ENCODE measurements around the gene DHRS12. TPM values are rescaled to one million over a fixed set of nuclear protein-coding genes. Genes with fewer than 3 reads are reported as not detected.

Gene DHRS12
- total and polyA plus RNA-seq, 3 donors from 2014 or later, result 11.4 to 16.8 (median 15.9) TPM

DNA sequence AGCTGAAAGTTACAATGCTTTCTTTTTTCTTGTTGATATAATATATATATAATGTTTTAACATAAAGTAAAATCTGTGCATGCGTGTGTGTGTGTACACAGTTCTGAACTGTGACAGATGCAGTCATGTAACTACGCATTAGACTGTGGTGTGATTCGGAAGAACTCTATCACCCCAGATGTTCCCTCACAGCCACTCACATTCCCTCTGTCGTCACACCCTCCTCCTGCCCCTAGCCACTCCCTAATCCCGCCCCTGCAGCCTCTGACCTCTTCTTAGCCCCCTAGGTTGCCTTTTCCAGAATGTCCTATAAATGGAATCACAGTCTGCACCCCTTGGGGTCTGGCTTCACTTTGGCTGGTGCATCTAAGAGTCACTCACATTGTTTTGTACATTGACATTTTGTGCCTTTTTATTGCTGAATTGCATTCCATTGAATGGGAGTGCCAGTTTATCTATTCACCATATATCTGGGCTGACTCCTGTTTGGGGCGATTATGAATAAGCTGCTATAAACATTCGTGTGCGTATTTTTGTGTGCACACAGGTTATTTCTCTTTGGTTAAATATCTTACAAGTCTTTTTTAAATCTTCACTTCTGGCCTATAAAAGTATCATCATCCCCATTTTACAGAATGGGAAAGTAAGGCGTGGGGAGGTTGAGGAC lies 20.4 kb downstream of the DHRS12 start:
- Histone ChIP-seq H3K4me1 (peaks cover 14% of the 10 kb centered on the region), H3K36me3 (ENCODE audit: low read depth, missing control alignments) (no peaks in the 10 kb centered on the region), H3K9me3 (no peaks in the 10 kb centered on the region), H3K27me3 (no peaks in the 10 kb centered on the region), H3K27ac (no peak overlapping the region), H3K4me3 (no peak overlapping the region)
- no peak for DNase-seq
- 92% methylated on average over 9 of the region's 9 CpGs for WGBS, 2 donors
- intact Hi-C loops (cut with DNase I; ENCODE audit: low total_unique reads), result no loop called here
- TF ChIP-seq, protein P1, sequence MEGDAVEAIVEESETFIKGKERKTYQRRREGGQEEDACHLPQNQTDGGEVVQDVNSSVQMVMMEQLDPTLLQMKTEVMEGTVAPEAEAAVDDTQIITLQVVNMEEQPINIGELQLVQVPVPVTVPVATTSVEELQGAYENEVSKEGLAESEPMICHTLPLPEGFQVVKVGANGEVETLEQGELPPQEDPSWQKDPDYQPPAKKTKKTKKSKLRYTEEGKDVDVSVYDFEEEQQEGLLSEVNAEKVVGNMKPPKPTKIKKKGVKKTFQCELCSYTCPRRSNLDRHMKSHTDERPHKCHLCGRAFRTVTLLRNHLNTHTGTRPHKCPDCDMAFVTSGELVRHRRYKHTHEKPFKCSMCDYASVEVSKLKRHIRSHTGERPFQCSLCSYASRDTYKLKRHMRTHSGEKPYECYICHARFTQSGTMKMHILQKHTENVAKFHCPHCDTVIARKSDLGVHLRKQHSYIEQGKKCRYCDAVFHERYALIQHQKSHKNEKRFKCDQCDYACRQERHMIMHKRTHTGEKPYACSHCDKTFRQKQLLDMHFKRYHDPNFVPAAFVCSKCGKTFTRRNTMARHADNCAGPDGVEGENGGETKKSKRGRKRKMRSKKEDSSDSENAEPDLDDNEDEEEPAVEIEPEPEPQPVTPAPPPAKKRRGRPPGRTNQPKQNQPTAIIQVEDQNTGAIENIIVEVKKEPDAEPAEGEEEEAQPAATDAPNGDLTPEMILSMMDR (IDR thresholded peaks at IDR 0.05), result no peak
- TF ChIP-seq POLR2A (IDR thresholded peaks at IDR 0.05), result no peak

DNA sequence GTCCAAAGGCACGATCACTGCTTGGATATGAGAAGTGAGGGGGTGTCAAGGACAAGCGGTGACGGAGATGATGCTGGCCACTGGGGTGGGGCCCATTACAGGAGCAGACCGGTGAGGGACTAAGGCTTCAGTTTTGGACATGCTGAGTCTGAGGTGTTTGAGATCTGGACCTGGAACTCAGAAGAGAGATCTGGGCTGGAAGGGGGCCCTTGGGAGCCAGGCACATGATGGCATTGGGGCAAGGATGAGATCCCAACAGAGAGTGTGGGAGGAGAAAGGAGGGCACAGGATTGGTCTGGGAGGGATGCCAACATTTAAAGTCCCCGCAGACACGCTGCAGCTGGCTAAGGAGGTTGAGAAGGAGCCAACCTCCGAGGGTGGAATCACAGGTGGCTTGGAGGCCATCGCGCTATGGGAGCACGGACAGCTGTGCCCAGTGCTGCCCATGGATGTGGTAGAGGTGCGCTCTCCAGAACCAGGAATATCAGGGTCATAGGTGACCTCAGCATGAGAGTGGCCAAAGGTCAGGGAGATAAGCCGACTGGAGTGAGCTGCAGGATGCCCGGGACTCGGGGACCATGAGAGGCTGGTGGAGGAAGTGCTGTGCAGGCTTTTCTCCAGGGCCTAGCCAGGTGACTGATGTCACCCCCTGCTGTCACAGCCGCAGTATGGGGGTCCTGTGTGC lies 21.8 kb downstream of the DHRS12 start:
- intact Hi-C loops (cut with DNase I; ENCODE audit: low total_unique reads), result no loop called here
- Histone ChIP-seq H3K27me3 (no peaks in the 10 kb centered on the region), H3K36me3 (ENCODE audit: low read depth, missing control alignments) (no peaks in the 10 kb centered on the region), H3K27ac (no peak overlapping the region), H3K4me3 (no peak overlapping the region), H3K4me1 (peaks cover 14% of the 10 kb centered on the region), H3K9me3 (no peaks in the 10 kb centered on the region)
- DNase-seq, result no peak
- TF ChIP-seq POLR2A (IDR thresholded peaks at IDR 0.05), result no peak
- TF ChIP-seq, protein P1 (IDR thresholded peaks at IDR 0.05), result no peak
- 71 to 73% methylated on average over 15 of the region's 15 CpGs for WGBS, 2 donors

DNA sequence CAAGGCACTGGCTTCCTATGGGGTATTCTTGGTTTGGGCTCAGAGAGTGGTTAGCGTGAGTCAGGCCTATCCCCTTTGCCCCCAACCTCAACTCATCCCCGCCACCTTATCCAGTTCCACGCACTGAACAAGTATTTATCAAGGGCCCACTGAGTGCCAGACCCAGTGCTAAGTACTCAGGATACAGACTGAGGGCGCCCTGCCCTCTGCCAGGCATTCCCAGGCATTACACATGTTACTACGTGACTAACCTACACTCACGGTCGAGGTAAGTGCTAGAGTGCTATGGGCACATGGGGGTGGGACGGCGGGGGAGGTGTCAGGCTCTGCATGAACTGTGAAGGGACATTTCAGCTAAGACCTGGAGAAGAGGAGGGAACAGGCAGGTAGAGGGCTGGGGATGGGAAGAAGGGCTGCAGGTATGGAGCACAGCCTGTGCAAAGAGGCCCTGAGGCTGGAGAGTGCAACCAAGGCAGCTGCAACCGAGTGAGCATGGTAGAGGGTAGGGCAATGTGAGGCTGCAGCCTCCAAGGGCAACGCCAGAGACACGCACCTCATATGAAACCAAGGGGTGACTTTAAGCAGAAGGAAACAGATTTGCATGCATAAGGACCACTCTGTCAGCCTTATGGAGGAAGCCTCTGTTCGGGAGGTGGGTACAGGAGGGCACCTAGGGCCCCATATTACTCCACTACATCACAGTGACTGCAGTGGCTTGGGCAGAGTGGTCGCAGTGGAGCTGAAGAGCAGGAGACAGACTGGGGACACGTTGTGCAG lies 22.5 kb downstream of the DHRS12 start:
- TF ChIP-seq, protein P1 (IDR thresholded peaks at IDR 0.05), result peak in 1 of 3 experiments; percentile 32
- no peak for TF ChIP-seq POLR2A (IDR thresholded peaks at IDR 0.05)

DNA sequence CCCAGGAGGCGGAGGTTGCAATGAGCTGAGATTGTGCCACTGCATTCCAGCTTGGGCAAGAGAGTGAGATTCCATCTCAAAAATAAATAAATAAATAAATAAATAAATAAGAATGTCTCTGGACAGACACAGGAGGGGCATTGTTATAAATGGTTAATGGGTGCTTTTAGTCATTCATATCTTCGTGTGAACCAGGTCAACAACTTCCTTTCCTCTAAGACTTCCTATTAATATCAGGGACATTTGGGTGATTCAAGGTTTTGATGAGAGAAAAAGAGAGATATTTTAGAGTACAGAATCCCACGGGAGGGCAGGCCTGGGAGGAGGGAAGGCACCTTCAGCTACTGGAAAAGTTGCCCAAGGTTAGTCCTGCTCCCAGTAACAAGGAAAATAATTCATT lies 23.9 kb downstream of the DHRS12 start:
- WGBS, 2 donors, result 66 to 81% methylated on average over 3 of the region's 3 CpGs
- H3K4me3 ChIP-seq, result no peak overlapping the region
- no peaks in the 10 kb centered on the region for H3K27me3 ChIP-seq
- intact Hi-C loops (cut with DNase I; ENCODE audit: low total_unique reads), result no loop called here
- no peaks in the 10 kb centered on the region for H3K36me3 ChIP-seq (ENCODE audit: low read depth, missing control alignments)
- H3K27ac ChIP-seq, result no peak overlapping the region
- no peak for DNase-seq
- H3K9me3 ChIP-seq, result no peaks in the 10 kb centered on the region
- TF ChIP-seq, protein P1 (IDR thresholded peaks at IDR 0.05), result no peak
- no peak for TF ChIP-seq POLR2A (IDR thresholded peaks at IDR 0.05)
- no peaks in the 10 kb centered on the region for H3K4me1 ChIP-seq

More for the DNA sequence above, 22.5 kb downstream of the DHRS12 start:
- no peak overlapping the region for H3K4me3 ChIP-seq
- H3K9me3 ChIP-seq, result no peaks in the 10 kb centered on the region
- no peak overlapping the region for H3K27ac ChIP-seq
- no peaks in the 10 kb centered on the region for H3K36me3 ChIP-seq (ENCODE audit: low read depth, missing control alignments)
- intact Hi-C loops (cut with DNase I; ENCODE audit: low total_unique reads), result no loop called here
- no peaks in the 10 kb centered on the region for H3K27me3 ChIP-seq
- DNase-seq, result peak; percentile 57
- 82 to 85% methylated on average over 15 of the region's 15 CpGs for WGBS, 2 donors
- H3K4me1 ChIP-seq, result peaks cover 6% of the 10 kb centered on the region

Data from testis (tissue), 3 donors.